ENCODE data around the gene C6orf47.

Gene C6orf47

DNA sequence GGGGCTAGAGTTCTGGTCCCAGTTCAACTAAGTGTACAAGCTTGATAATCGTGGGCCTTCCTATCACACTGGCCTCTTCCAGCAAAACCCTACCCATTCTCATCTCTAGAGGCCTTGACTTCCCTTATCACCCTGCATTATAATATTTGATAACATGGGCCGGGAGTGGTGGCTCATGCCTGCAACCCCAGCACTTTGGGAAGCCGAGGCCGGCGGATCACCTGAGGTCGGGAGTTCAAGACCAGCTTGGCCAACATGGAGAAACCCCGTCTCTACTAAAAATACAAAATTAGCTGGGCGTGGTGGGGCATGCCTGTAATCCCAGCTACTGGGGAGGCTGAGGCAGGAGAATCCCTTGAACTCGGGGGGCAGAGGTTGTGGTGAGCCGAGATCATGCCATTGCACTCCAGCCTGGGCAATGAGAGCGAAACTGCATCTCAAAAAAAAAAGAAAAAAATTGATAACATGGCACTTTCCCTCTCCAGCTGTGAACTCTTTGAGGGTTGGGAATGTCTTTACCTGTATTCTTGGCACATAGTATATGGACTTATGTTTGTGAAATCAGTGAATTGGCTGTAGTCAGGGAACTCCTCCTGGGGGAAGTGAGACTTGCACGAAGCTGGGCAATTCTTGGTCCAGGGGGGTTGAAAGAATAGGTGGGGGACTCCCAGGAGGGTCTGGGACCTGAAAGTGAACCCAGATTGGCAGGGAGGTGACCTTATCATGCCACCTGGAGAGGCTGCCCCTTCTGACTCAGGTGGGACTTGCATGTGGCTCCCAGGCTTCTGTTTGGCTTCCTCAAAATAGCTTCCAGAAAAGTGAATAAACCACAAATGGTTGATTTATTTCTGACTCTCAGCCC lies 915 bp upstream of the C6orf47 start:
- no peak for DNase-seq (ENCODE audit: low read depth, low spot score)

DNA sequence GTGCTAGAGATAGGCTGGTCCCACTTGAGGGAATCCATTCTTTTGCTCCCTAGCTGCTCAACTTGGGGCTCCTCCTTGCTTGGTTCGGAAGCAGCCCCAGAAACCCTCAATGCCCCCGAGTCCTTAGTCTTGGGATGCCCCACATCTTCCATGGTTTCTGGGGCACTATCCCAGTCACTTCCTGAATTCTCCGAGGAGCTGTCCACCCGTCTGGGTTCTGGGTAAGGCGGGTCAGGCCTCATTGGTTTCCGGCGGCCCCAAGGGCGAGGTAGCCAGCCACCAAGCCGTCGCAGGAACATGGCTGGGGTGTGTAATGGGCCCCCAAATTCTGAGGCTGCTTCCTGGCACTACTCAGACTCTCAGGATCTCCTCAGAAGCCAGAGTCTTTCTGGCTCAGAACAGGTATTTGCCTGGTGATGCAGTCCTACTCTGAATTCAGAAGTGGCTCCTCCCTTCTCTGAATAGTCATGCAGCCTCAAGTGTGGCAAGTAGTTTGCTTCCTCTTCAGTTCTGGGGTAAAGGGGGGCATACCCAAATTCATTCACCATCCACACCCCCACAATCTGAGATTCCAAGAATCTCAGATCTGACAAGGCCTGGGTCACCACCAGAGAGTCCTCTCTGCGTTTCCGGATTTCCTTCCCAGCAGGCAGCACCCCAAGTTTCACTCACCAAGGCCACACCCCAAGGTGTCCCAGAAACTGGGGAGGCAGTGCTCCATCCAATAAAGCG lies 763 bp downstream of the C6orf47 start:
- DNase-seq (ENCODE audit: low read depth, low spot score) = peak; percentile 45

DNA sequence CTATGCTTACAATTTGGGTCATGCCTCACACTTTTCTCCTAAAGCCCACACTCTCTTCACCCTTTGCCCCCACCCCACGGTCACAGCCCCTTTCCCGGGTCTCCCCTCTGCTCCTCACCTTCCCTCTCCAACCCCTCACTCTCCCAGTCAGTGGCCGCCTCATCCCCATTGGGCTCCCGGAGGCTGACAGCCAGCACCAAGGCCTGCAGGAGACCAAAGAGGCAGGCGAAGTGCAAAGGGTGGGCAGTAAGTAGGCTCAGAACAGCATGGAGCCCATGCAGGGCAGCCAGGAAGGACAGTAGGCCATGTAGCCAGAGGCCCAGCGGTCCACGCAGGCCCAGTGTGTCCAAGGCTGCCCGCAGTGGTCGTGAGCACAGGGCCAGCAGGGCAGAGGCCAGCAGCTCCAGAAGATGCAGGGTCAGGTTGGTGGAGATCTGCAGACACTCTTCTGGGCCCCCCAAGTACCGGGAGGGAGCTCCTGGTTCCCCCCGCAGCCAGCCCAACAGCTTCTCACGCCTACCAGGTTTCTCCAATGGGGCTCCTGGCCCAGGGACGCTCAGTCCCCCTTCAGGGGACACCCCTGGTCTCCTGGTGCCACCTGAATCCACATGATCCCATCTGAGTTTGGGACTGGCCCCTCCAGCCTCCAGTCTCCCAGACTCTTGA lies 1.5 kb downstream of the C6orf47 start:
- DNase-seq (ENCODE audit: low read depth, low spot score) = no peak

DNA sequence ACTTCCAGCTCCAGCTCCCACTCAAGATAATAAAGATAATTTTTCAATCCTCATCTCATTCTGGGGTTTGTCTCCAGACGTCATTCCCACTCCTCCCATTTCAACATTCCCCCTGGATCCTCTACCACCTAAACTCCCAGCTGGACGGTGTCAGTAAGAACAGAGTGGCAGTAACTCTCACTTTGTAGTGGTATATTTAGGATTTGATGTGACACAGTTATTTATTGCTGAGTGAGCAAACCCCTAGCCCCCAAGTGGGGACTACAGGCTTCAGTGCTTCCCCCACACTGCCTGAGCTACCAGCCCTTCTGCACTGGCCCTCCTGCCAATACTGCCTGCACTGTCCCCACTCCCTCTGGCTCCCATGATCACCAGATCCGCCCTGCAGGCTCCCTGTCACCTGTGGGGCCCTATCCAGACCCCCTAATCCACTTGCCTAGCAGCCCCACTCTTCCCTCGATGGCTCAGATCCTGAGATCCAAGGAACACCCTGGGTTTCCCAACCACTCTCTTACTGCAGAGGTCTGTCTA lies 2.4 kb downstream of the C6orf47 start:
- no peak for DNase-seq (ENCODE audit: low read depth, low spot score)

DNA sequence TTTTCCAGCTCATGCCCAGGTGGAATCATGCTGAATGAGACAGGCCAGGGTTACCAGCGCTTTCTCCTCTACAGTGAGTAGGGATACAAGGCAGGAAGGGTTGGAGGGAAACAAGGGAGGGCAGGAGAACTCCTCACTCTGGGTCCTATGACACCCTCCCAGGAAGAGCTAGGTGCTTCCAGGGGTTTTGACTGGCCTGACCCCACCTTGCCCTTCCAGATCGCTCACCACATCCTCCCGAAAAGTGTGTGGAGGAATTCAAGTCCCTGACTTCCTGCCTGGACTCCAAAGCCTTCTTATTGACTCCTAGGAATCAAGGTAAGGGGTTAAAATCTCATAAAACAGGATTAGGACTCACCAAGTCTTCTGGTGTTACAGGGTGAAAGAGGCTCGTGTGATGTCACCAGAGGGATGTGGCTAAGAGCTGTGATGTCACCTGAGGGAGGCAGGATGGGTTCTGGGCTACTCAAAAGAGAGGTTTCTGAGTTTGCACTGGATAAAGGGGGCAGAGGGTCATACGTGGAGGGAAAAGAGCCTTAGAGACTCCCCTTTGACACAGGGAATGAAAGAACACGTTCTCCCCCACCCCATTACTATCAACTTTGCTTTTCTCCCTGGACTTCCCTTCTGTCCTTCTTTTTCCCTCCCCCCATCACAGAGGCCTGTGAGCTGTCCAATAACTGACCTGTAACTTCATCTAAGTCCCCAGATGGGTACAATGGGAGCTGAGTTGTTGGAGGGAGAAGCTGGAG lies 3.0 kb downstream of the C6orf47 start:
- DNase-seq (ENCODE audit: low read depth, low spot score) = no peak

DNA sequence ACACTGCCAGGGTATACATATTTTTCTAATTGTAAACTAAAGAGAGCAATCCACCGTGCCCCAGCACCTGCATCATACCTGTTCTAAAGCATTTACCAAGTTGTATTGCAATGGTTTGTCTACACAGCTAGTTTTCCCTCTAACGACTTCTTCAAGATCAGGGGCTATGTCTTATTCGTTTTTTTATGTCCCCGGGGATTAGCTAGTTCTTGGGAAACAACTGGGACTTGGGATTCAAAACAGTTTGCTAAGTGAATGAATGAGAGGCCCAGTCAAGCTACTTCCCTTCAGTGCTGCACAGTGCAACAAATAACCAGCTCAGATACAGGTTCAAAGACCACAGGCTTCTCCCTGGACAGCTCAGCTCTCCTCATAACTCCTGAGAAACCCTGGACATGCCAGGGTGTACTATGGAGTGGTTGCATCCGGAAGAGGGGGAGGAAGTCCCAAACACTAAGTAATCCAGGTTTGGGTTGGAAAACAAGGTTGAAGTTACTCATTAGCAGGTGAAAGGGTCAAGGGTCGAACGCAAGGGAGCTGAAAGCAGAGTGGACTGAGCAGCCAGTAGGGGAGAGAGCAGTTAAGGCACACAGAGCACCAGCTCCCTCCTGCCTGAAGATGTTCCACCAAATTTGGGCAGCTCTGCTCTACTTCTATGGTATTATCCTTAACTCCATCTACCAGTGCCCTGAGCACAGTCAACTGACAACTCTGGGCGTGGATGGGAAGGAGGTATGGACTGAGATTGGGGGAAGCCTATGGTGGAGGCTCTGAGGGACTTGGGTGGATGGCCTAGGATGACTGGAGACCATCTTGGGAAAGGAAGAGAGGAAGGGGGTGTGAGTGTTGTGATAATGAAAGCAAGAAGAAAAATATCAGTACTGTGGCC lies 5.0 kb downstream of the C6orf47 start, which contains the start of gene APOM:
TSS of gene APOM (plus strand) at position 546 of the 889 bp plus-strand sequence. CDS start at position 619, 73 bp downstream.
- DNase-seq (ENCODE audit: low read depth, low spot score) = no peak

DNA sequence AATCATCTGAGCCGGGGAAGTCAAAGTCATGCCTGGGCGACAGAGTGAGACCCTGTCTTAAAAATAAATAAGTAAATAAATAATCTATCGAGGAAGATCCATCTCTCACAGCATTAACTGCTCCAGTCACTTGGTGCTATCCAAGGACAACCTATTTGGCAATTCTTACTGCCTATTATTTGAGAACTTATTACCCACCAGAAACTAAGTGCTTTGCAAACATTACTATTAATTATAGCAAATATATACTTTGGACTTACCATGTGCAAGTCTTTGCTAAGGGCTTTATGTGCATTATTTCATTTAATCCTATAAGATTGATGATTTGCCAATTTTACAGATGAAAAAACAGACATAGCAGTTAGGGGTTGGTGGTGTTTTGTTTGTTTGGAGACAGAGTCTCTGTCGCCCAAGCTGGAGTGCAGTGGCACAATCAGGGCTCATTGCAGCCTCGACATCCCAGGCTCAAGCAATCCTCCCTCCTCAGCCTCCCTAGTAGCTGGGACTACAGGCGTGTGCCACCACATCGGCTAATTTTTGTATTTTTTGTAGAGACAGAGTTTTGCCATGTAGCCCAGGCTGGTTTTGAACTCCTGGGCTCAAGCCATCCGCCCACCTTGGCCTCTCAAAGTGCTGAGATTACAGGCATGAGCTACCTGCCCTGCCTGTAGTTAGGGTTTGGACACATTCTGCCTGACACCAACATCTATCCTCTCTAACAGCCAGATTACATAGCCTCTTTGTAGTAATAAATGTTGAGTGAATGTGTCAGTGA lies 5.8 kb downstream of the C6orf47 start:
- DNase-seq (ENCODE audit: low read depth, low spot score) = no peak

DNA sequence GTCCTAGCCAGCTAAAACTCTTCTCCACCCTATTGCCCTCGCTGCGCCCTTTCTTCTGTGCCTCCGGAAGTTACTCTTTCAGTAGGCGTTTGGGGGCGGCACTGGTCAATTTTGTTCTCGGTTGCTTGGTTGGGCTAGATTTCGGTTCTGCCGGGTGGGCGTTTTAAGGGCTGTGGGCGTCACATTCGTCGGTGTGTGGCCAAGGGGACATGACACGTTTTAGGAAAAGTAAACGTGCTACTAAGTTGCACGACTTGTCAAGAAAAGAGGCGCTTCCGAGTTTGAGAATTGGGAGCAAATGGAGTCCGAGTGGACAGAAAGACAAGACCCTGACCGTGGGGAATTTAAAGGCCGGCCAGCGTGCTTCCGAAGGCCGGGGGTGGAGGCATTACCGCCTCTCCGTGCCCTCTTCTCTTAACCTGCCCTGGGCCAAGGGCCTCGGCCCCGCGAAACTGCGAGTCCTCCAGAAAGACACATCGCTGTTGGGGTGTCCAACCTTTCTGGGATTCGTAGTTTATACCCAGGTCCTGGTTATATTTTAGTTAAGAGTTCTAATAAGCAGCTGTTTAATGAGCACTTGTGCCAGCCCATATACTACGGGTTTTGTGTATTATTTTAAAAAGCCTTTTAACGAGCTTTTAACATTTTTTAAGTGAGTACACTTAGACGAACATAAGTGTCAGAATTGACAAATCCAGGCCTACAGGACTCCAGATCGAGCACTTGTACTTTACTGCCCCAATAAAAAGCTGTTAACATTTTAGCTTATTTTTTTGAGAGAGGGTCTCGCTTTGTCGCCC lies 7.5 kb downstream of the C6orf47 start:
- DNase-seq (ENCODE audit: low read depth, low spot score) = no peak

DNA sequence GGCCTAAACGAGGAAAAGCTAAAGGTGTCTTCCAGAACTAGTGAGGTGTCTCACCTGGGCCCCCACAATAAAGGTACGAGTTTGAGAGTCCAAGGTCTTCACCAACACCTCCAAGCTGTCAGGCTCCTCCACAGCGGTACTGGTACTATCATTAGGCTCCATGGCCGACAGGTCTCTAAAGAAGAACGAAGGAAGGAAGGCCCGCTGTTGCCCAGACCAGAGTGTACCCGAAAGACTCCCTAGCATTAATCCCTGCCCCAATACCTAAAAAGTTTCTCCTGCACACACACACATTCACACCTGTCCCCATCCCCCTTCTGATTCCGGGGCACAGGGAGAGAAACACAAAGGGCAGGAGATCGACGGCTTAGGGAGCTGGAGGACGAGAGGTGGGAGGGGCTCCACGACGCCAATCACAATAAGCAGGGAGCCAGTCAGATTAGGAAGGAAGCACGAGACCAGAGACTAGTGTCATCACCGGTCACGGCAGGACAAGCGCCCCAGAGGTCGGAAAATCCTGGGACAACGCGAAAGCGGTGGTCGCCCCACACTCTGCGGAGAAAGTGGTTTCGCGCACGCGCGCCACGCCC lies 8.9 kb downstream of the C6orf47 start:
- DNase-seq (ENCODE audit: low read depth, low spot score) = peak; percentile 84

DNA sequence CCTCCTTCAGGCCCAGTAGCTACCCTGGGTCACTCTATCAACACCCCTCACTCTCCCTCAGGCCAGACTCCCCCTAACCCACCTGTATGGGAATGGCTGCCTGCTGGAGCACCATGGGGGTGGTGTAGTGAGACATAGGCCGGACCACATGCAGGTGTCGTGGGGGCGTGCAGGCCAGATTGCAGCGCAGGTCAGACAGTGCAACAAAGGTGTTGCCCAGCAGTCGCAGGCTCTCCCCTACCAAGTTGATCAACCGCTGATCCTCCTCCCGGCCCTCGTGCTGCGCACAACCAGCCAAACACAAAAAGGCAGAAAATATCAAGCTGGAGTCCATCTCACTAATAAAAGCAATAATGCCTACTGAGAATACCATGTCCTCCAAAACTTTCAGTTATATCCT lies 15.3 kb downstream of the C6orf47 start:
- no peak for DNase-seq (ENCODE audit: low read depth, low spot score)

DNA sequence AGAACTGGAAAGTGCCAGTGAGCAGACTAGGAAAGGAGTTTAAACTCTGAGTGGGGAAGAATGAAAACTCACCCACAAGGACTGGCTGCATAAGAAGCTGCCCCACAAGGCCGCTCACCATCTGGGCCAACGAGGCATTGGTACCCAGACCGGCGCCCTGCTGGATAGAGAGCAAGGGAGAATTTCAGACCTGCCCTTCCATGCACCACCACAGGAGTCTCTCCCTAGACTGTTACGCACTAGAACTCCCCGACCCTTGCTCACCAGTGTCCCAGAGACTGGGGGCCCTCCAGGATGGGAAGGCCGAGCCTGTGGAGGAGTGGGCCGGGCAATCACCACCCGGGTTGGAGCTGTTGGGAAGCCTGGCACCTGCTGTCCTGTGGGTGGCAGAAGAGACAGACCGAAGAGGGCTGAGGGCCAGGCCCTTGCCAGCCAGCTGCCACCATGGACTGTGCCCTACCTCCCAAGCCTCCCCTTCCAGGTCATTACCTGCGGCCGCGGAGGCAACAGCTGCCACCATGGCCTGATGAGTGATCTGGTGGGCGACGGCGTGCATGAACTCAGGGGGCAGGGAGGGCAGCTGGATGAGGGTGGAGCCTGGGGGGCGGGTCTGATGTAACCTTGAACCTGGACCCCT lies 16.6 kb downstream of the C6orf47 start:
- DNase-seq (ENCODE audit: low read depth, low spot score) = no peak

DNA sequence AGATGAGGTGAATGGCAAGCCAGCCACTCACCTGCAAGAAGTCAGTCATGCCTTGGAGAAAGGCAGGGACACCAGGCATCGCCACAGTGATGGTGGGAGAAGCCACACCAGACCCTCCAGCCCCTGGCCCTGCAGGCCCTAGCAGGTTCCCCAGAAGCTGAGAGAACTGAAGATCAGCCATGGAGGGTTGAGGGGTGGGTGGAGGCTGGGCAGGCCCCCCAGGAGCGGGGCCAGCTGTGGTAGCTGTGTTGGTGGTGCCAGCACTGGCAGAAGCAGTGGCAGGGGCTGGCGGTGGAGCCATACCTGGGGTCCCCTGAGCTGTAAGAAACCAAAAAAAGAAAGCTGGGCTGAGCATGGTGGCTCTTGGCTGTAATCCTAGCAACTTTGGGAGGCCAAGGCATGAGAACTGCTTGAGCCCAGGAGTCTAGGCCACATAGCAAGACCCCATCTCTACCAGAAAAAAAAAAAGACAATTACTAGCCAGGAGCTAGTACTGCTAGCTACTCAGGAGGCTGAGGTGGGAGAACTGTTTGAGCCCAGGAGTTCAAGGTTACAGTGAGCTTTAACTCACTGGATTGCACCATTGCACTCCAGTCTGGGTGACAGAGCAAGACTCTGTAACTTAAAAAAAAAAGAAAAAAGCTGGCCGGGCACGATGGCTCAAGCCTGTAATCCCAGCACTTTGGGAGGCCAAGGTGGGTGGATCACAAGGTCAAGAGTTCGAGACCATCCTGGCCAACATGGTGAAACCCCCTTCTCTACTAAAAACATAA lies 17.6 kb downstream of the C6orf47 start:
- no peak for DNase-seq (ENCODE audit: low read depth, low spot score)

DNA sequence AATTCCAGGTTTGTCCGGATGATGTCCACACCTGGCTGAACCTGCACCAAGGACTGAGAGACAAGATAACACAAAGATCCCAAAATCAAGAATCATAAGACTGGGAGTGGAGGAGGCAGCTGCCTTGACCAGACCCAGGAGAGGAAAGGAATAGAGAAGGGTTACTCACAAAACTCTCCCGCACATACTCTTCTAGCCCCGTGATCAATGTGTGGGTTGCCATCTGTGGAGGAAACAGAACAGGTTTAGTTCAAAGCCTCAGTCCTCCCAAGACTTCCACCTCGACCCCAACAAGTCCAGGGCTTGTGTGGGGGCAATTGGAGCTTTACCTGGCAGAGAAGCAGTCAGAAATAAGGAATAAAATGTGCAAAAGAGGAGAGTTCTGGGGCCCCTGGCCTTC lies 19.2 kb downstream of the C6orf47 start:
- DNase-seq (ENCODE audit: low read depth, low spot score) = no peak

DNA sequence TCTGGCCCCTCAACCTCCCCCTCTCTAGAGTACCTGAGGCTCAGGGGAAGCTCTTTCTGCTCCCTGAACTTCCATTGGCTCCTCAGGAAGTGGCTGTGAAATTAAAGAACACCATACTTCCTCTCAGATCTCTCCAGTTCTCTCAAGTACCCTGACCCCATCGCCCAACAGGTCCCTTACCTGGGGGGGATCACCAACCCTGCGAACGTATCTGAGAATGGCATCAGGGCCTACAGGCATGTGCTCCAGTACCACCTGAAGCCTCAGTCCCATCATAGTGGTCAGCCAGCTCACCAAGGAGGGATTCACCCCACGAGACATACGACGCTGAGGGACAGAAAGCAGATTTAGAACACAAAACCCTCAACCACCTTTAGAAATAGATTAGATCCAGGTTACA lies 20.0 kb downstream of the C6orf47 start:
- no peak for DNase-seq (ENCODE audit: low read depth, low spot score)

DNA sequence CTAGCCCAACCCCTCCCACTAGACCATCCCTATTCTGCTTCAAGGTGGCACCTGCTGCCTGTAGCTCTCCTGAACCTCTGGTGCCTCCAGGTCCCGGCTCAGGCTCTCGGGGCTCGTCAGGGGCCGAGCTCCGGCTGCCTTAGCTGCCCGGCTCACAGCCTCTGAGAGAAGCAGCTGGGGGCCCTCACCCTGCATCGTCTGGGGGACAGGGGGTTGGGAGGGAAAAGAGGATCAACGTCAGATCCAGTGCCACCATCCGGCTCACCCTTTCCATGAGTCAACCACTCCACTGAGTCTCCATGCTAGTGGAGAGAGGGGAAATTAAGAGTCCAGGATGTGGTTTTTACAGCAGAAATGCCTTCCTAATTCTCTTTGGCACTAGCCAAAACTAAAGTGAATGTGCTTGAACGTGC lies 21.1 kb downstream of the C6orf47 start:
- peak; percentile 59 for DNase-seq (ENCODE audit: low read depth, low spot score)

DNA sequence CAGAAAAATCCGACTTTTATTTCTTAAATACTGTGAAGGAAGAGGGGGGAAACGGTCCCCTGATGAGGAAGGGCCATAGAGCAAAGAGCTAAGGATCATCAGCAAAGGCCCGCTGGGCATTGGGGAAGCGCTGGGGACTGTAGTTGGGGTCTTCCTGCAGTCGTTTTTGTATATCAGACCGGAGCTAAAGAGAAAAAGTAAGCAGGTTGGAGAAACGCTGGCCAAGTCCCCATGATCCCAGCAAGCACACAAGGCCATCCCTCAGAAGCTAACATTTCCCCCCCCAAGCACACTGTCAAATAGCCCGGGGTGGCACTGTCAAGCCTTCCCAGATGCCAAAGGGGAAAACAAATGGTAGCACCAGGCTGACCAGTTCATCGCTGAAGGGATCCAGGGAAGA lies 21.5 kb downstream of the C6orf47 start:
- DNase-seq (ENCODE audit: low read depth, low spot score) = no peak
